ENCODE measurements around the gene NLRP11. TPM values are rescaled to one million over a fixed set of nuclear protein-coding genes. Genes with fewer than 3 reads are reported as not detected.

Gene NLRP11
- polyA plus RNA-seq, 3 donors: not detected

DNA sequence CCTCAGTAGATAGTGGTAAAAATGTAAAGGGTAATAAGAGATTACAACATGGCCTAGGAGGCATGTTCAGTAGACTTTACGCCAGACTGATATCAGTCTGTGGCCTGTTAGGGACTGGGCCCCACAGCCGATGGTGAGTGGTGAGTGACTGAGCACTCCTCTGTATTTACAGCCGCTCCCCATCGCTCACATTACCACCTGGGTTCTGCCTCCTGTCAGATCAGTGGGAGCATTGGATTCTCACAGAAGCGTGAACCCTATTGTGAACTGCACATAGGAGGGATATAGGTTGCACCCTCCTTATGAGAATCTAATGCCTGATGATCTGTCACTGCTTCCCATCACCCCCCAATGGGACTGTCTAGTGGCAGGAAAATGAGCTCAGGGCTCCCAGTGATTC, 17.9 kb downstream of the NLRP11 start:
- Histone ChIP-seq H3K36me3 (replicated peaks in 1 of 2; ENCODE audit: control insufficient read depth in 1 of 2, insufficient read depth in 2 of 2, low read length in 2 of 2) (no peaks in the 10 kb centered on the region), H3K9me3 (replicated peaks in 1 of 2; ENCODE audit: control insufficient read depth in 1 of 2, insufficient read depth in 1 of 2, low read length in 2 of 2) (peaks cover 2 to 9% of the 10 kb centered on the region in 2 donors), H4K20me1 (ENCODE audit: insufficient read depth, low read length) (no peaks in the 10 kb centered on the region), H2AFZ (ENCODE audit: insufficient read depth, low read depth, low read length, poor library complexity, severe bottlenecking) (no peak overlapping the region), H3K4me2 (replicated peaks; ENCODE audit: extremely low read depth, low read length, poor library complexity, severe bottlenecking) (no peak overlapping the region), H3K4me3 (replicated peaks in 1 of 3; ENCODE audit: low read depth in 2 of 3, low read length in 3 of 3) (no peak overlapping the region), H3K27me3 (ENCODE audit: control insufficient read depth in 2 of 2, insufficient read depth in 2 of 2, low read length in 2 of 2) (no peaks in the 10 kb centered on the region), H3K9ac (ENCODE audit: insufficient read depth, low read length, poor library complexity, severe bottlenecking) (no peak overlapping the region), H3K79me2 (ENCODE audit: insufficient read depth, low read length) (no peaks in the 10 kb centered on the region), H3K27ac (ENCODE audit: low read depth in 1 of 2, low read length in 2 of 2) (no peak overlapping the region), H3K4me1 (ENCODE audit: control insufficient read depth in 1 of 2, insufficient read depth in 2 of 2, low read length in 2 of 2) (no peaks in the 10 kb centered on the region)
- no peak for DNase-seq
- Mint-ChIP-seq H3K27ac (peak overlapping the region in 1 of 7 donors; percentile 66), H3K4me1 (no peaks in the 10 kb centered on the region), H3K4me3 (no peak overlapping the region), H3K9me3 (peaks cover 3 to 22% (median 11%) of the 10 kb centered on the region in 7 donors), H3K36me3 (no peaks in the 10 kb centered on the region), H3K27me3 (ENCODE audit: low read depth in 3 of 3) (peaks cover 1 to 2% (median 2%) of the 10 kb centered on the region in 3 donors)
- 100% methylated on average over 2 of the region's 5 CpGs for WGBS (ENCODE audit: insufficient coverage)
- intact Hi-C loops (cut with micrococcal nuclease): loop anchor here in 1 of 2 donors (10.0 kb wide), 1 partner anchor 179 kb away; no protein-coding TSS in a partner anchor
- TF ChIP-seq CTCF (IDR thresholded peaks at IDR 0.05): no peak

GRCh38 chr19:55812449-55812848, 19.4 kb downstream of the NLRP11 start:
- H3K79me2 ChIP-seq (ENCODE audit: insufficient read depth, low read length): no peaks in the 10 kb centered on the region
- DNase-seq: no peak
- H3K9me3 ChIP-seq (replicated peaks in 1 of 2; ENCODE audit: control insufficient read depth in 1 of 2, insufficient read depth in 1 of 2, low read length in 2 of 2): peaks cover 2 to 7% of the 10 kb centered on the region in 2 donors
- no peak overlapping the region for H3K27ac ChIP-seq (ENCODE audit: low read depth in 1 of 2, low read length in 2 of 2)
- TF ChIP-seq CTCF (IDR thresholded peaks at IDR 0.05): no peak
- intact Hi-C loops (cut with micrococcal nuclease): loop anchor here in 1 of 2 donors (10.0 kb wide), 1 partner anchor 178 kb away; no protein-coding TSS in a partner anchor
- no peak overlapping the region for H3K4me2 ChIP-seq (replicated peaks; ENCODE audit: extremely low read depth, low read length, poor library complexity, severe bottlenecking)
- H3K27me3 ChIP-seq (ENCODE audit: control insufficient read depth in 2 of 2, insufficient read depth in 2 of 2, low read length in 2 of 2): no peaks in the 10 kb centered on the region
- H3K36me3 ChIP-seq (replicated peaks in 1 of 2; ENCODE audit: control insufficient read depth in 1 of 2, insufficient read depth in 2 of 2, low read length in 2 of 2): no peaks in the 10 kb centered on the region
- Mint-ChIP-seq H3K27ac (no peak overlapping the region), H3K4me3 (no peak overlapping the region), H3K4me1 (no peaks in the 10 kb centered on the region), H3K36me3 (no peaks in the 10 kb centered on the region), H3K9me3 (peaks cover 2 to 19% (median 8%) of the 10 kb centered on the region in 7 donors), H3K27me3 (ENCODE audit: low read depth in 3 of 3) (peaks cover 1 to 2% (median 2%) of the 10 kb centered on the region in 3 donors)
- no peaks in the 10 kb centered on the region for H4K20me1 ChIP-seq (ENCODE audit: insufficient read depth, low read length)
- WGBS (ENCODE audit: insufficient coverage): 53% methylated on average over 2 of the region's 7 CpGs
- no peak overlapping the region for H2AFZ ChIP-seq (ENCODE audit: insufficient read depth, low read depth, low read length, poor library complexity, severe bottlenecking)
- no peak overlapping the region for H3K4me3 ChIP-seq (replicated peaks in 1 of 3; ENCODE audit: low read depth in 2 of 3, low read length in 3 of 3)
- H3K9ac ChIP-seq (ENCODE audit: insufficient read depth, low read length, poor library complexity, severe bottlenecking): no peak overlapping the region
- no peaks in the 10 kb centered on the region for H3K4me1 ChIP-seq (ENCODE audit: control insufficient read depth in 1 of 2, insufficient read depth in 2 of 2, low read length in 2 of 2)
